Heart right ventricle (tissue), 16 donors: ENCODE data around the gene MRGPRD. TPM values are rescaled to one million over a fixed set of nuclear protein-coding genes. Genes with fewer than 3 reads are reported as not detected.

ENCODE experiments used
- ATAC-seq, 8 donors: fragments of 200-7000 bp; cut with Tn5 transposase; one replicate each; pipeline ENCODE4 v1.9.1; 2020; ENCODE audit warnings: mild to moderate bottlenecking in 8 of 8, moderate library complexity in 8 of 8, moderate number of reproducible peaks in 1 of 8
- DNase-seq, 2 donors: peaks; one replicate each; pipeline ENCODE4 v3.0.0-alpha.2; 2020
- H3K27ac ChIP-seq, 10 donors: fragments of 200-600 bp; sonication (generic) in 2 of 10; one replicate each; pipeline versions ENCODE4 v1.5.0 to v1.8.0; 2020 to 2022; ENCODE audit warnings: mild to moderate bottlenecking in 3 of 10
- H3K27me3 ChIP-seq, 7 donors: fragments of 200-600 bp; one replicate each; pipeline ENCODE4 v1.8.0; 2021 to 2022; ENCODE audit warnings: mild to moderate bottlenecking in 2 of 7
- H3K36me3 ChIP-seq, 9 donors: fragments of 200-600 bp; sonication (generic) in 1 of 9; one replicate each; pipeline versions ENCODE4 v1.5.0 to v1.8.0; 2020 to 2022; ENCODE audit warnings: mild to moderate bottlenecking in 2 of 9
- H3K4me1 ChIP-seq, 9 donors: fragments of 200-600 bp; sonication (generic) in 1 of 9; one replicate each; pipeline versions ENCODE4 v1.5.0 to v1.8.0; 2020 to 2022; ENCODE audit warnings: mild to moderate bottlenecking in 4 of 9
- H3K4me3 ChIP-seq, 10 donors: fragments of 200-600 bp; sonication (generic) in 2 of 10; one replicate each; pipeline versions ENCODE4 v1.5.0 to v1.8.0; 2020 to 2022; ENCODE audit warnings: mild to moderate bottlenecking in 7 of 10, moderate library complexity in 2 of 10
- H3K9me3 ChIP-seq, 11 donors: fragments of 200-600 bp in 10 of 11; sonication (generic) in 2 of 11; one replicate each; pipeline versions ENCODE4 v1.5.0 to v1.8.0; 2013 to 2022; ENCODE audit warnings: mild to moderate bottlenecking in 2 of 11, control low read depth in 1 of 11, moderate library complexity in 1 of 11
- CTCF ChIP-seq, 9 donors: fragments of 200-600 bp; sonication (generic) in 2 of 9; IDR thresholded peaks; one replicate each; pipeline versions ENCODE4 v1.5.0 to v1.8.0; 2021 to 2022; ENCODE audit warnings: antibody characterized with exemption in 9 of 9, mild to moderate bottlenecking in 5 of 9, moderate library complexity in 1 of 9
- WGBS, 2 donors: extraction: QIAGEN DNeasy Blood & Tissue Kit; methylation state at CpG; one replicate each; pipeline ENCODE4 v1.1.7; 2013; ENCODE audit warnings: inconsistent platforms in 1 of 2; 5-methylcytosine and 5-hydroxymethylcytosine counted together
- intact Hi-C, 10 donors: fragments of 100-400 bp; cut with DNase I; formaldehyde crosslinking; loops; one replicate each; pipeline versions ENCODE4 v1.11.1 to v1.14.2; 2022
- polyA plus RNA-seq, 2 donors: library from polyadenylated mRNA; stranded (reverse); fragments of 200-250 nt; gene quantifications; one replicate each; pipeline ENCODE4 v1.2.3, GENCODE V29; 2013
- total RNA-seq, 10 donors: library from RNA; stranded (reverse); fragmentation: NEBNext Ultra II Directional in 3 of 10; extraction: Animal tissue kit (Norgen Biotek cat#: 25700) in 3 of 10; gene quantifications; one replicate each; pipeline versions ENCODE4 v1.2.1 to v1.2.4, GENCODE V29; 2021 to 2023
- donor health status: Arrhythmogenic right ventricular cardiomyopathy.
- donor health status: ischemic (EF 13 %, LVEDD 7.1; RV severe dilation, severe dysfunction).
- donor health status: healthy with polysubstance abuse.
- donor health status: DM: no; HTN: yes; CAD: no.
- donor health status: DM: no; HTN: no; CAD: no.
- donor health status: ischemic (EF 25% LVEDD 6.9; RV normal size, moderate dysfunction).
- donor health status: ischemic (EF 25% LVEDD 5.7; RV mildly dilated, moderate dysfunction).
- donor health status: healthy.
- donor health status: DM: yes; HTN: yes; CAD: no.
- donor health status: Ischemic cardiomyopathy.
- donor health status: ischemic (EF 35%, LVEDD 5.7; RV mildly dilated, moderate dysfunction).
- donor health status: nonischemic (EF 11% LVEDD 7.7; RV severe dilation, severe dysfunction).
- donor health status: DM: yes; HTN: yes; CAD: no.
- donor health status: PGD.
- donor health status: ischemic (EF 29% LVEDD 5.4; RV normal size, mild dysfunction).
- donor health status: nonischemic (EF 23%, LVEDD 6.1; RV moderate dilation, normal function).

MRGPRD gene
- total and polyA plus RNA-seq, 12 donors = not detected

DNA sequence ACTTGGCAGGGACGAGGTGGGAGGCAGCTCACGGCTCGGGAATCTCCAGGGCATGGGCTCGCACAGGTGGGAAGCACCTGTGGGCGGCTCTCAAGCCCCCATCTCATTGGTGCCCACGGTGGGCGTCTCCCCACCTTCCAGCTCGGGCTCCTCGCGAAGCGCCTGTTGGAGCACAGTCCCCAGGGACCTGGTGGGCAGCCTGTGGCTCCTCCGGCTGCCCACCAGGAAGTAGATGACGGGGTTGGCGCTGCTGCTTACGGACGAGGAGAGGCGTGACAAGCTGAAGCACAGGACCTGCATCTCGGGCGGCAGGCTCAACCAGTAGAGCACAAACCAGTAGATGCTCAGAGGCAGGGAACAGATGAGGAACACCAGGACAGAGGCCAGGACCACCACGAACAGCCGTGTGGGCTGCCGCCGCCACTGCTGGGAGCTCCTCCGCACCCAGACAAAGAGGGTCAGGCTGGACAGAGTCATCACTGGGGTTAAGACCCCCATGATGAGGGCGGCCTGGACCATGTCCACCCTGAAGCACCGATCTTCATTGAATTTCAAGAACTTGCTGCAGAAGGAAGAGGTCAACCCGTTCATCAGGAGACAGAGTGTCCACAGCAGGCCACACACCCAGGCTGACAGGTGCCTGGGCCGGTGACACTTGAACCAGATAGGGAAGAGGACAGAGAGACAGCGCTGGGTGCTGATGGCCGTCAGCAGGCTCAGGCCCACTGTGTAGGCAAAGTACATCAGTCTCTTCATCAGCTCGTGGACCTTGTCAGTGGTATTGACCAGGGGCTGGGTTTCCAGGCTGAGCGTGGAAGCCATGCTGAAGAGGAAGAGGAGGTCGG, 633 bp downstream of the MRGPRD start:
- ATAC-seq (no peak), DNase-seq (peak in 1 of 2 donors; percentile 3)
- Histone ChIP-seq H3K36me3 (no peaks in the 10 kb centered on the region), H3K4me1 (peaks cover 0 to 36% (median 15%) of the 10 kb centered on the region in 9 donors), H3K9me3 (peaks cover 0 to 7% (median 0%) of the 10 kb centered on the region in 11 donors), H3K27ac (no peak overlapping the region), H3K27me3 (no peaks in the 10 kb centered on the region), H3K4me3 (no peak overlapping the region)
- no peak for TF ChIP-seq CTCF (IDR thresholded peaks at IDR 0.05)
- intact Hi-C loops = no loop called here
- WGBS, 2 donors = 89 to 90% methylated on average over 33 of the region's 33 CpGs

DNA sequence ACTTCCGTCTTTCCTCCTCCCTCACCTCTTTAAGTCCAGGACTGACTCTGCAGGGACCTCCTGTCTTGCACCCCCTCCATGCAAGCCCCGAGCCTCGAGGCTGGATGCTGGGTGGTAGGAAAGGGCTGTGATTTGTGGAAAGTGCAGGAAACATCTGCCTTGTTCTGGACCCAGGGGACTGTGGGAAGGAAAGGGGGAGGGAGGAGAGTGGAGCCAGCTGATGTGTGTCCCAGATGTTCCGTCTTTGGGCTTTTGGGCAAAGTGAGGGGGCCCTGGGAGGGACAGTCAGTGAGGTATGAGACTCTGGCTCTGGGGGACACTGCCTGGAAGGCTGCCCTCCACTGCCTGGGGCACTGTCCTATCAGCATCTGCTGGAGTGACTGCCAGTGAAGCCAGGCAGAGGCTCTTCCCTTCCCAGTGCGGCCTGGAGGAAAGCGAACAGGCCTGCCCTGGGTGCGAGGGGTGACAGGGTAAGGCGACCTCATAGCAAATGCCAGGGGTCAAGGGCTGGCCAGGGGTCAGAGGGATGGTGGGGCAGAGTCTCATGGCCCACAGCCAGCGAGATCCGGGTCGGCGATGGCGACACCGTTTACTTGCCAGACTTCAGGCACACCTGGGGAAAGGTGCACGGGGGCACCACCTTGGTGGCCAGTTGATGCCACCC, 1.7 kb downstream of the MRGPRD start:
- no peaks in the 10 kb centered on the region for H3K27me3 ChIP-seq
- H3K27ac ChIP-seq = no peak overlapping the region
- no peak overlapping the region for H3K4me3 ChIP-seq
- DNase-seq (peak in 1 of 2 donors; percentile 43), ATAC-seq (peak; percentile 24 to 81 (median 67))
- peaks cover 0 to 7% (median 0%) of the 10 kb centered on the region in 11 donors for H3K9me3 ChIP-seq
- H3K4me1 ChIP-seq = peaks cover 0 to 36% (median 15%) of the 10 kb centered on the region in 9 donors
- TF ChIP-seq CTCF (IDR thresholded peaks at IDR 0.05) = no peak
- WGBS, 2 donors = 59 to 64% methylated on average over 15 of the region's 15 CpGs
- H3K36me3 ChIP-seq = no peaks in the 10 kb centered on the region
- intact Hi-C loops = no loop called here

DNA sequence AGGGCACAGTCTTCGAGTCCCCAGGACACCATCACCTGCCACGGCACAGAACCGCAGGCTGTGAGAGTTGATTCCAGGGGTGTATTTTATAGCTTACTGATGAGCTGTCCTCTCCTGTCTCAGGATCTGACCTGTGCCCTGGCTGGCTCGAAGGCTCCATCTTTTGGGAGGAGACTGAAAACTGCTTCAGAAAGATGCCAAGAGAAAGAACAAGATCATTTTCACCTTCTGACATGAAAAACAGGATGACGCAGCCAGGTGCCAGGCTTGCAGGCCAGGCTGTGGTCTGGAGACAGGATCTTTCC, 2.2 kb downstream of the MRGPRD start:
- H3K27me3 ChIP-seq = no peaks in the 10 kb centered on the region
- H3K4me3 ChIP-seq = no peak overlapping the region
- ATAC-seq (peak in 2 of 8 donors; percentile 9 to 13), DNase-seq (no peak)
- 70 to 72% methylated on average over 5 of the region's 5 CpGs for WGBS, 2 donors
- no peaks in the 10 kb centered on the region for H3K36me3 ChIP-seq
- peak overlapping the region in 1 of 10 donors; percentile 11 for H3K27ac ChIP-seq
- peaks cover 0 to 7% (median 0%) of the 10 kb centered on the region in 11 donors for H3K9me3 ChIP-seq
- TF ChIP-seq CTCF (IDR thresholded peaks at IDR 0.05) = peak in 1 of 9 donors; percentile 13
- intact Hi-C loops = no loop called here
- H3K4me1 ChIP-seq = peaks cover 0 to 36% (median 15%) of the 10 kb centered on the region in 9 donors

DNA sequence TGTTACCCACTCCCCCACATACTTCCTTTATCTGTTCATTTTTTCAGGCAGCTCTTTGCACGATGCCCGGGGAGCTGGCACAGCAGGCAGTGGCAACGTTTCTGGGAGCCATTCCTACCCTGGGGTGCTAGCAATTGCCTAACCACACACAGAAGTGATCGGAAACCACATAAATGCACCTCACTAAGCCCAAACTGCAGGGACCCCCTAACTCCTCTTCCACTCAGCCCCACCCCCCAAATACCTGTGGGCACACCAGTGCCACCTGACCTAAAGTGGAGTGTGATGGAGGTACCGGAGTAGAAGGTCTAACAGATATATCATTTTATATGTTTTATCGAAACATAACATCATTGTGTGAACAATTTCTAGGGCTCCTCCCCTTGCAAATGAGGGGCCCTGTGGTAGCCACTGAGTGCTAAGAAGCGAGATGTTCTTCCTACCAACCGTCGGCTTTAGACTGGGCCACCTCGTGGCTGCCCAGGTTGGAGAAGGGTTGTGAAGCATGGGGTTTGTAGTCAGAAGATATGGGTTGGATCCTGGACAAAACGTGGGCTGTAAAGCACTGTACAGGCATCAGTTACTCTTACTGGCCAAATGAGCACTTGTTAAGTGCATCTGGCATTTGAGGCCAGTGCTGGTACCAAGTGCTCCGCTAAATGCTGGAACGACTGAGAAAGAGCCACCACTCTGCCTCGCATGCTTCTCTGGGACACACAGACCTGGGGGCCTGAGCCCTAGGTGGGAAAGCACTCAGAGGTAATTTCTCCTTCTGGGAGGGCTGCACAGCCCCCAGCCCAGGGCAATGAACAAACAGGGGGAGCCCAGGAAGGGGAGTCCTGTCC, 2.8 kb downstream of the MRGPRD start:
- no peak for ATAC-seq
- TF ChIP-seq CTCF (IDR thresholded peaks at IDR 0.05) = no peak
- Histone ChIP-seq H3K4me3 (no peak overlapping the region), H3K9me3 (peaks cover 0 to 7% (median 0%) of the 10 kb centered on the region in 11 donors), H3K36me3 (no peaks in the 10 kb centered on the region), H3K27me3 (no peaks in the 10 kb centered on the region), H3K27ac (peak overlapping the region in 1 of 10 donors; percentile 11), H3K4me1 (peaks cover 0 to 36% (median 15%) of the 10 kb centered on the region in 9 donors)
- DNase-seq = no peak
- WGBS, 2 donors = 70 to 75% methylated on average over 14 of the region's 14 CpGs
- intact Hi-C loops = no loop called here
